Measurements from ENCODE around the gene PTPN23. TPM values are rescaled to one million over a fixed set of nuclear protein-coding genes. Genes with fewer than 3 reads are reported as not detected.

Gene PTPN23
- total and polyA plus RNA-seq, 8 donors, result 8.6 to 120 (median 27.6) TPM

DNA sequence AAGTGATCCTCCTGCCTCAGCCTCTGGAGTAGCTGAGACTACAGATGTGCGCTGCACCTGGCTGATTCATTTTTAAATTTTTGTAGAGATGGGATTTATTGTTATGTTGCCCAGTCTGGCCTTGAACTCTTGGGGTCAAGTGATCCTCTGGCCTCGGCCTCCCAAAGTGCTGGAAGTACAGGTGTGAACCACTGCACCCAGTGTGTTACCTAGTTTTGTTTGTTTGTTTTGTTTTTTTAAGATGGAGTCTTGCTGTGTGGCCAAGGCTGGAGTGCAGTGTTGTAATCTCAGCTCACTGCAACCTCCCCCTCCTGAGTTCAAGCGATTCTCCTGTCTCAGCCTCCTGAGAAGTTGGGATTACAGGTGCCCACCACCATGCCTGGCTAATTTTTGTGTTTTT is 12.1 kb downstream of the PTPN23 start:
- no peak for DNase-seq
- no peak overlapping the region for H3K4me3 ChIP-seq
- TF ChIP-seq POLR2A (IDR thresholded peaks at IDR 0.05), result no peak
- no peak for TF ChIP-seq EP300 (IDR thresholded peaks at IDR 0.05)
- no peak for TF ChIP-seq CTCF (IDR thresholded peaks at IDR 0.05)
- TF ChIP-seq POLR2AphosphoS5 (IDR thresholded peaks at IDR 0.05), result no peak
- H3K27ac ChIP-seq, result no peak overlapping the region
- WGBS, 5 donors, result 93 to 100% (median 97%) methylated on average over 3 of the region's 3 CpGs
- no peaks in the 10 kb centered on the region for H3K9me3 ChIP-seq
- H3K36me3 ChIP-seq, result peaks cover 18 to 45% (median 37%) of the 10 kb centered on the region in 4 donors
- intact Hi-C loops (cut with DNase I; ENCODE audit: low total_unique reads), result no loop called here
- H3K4me1 ChIP-seq, result peaks cover 12 to 52% (median 32%) of the 10 kb centered on the region in 4 donors
- no peaks in the 10 kb centered on the region for H3K27me3 ChIP-seq

- Histone ChIP-seq H3K9me3 (no peaks in the 10 kb centered on the region), H3K27ac (peak overlapping the region in 4 of 5 donors; percentile 25 to 56 (median 40)), H3K4me3 (no peak overlapping the region), H3K27me3 (no peaks in the 10 kb centered on the region), H3K36me3 (peaks cover 13 to 43% (median 35%) of the 10 kb centered on the region in 4 donors), H3K4me1 (peaks cover 19 to 62% (median 39%) of the 10 kb centered on the region in 4 donors)
- peak in 1 of 2 donors; percentile 63 for DNase-seq
- 15 to 40% (median 31%) methylated on average over 8 of the region's 8 CpGs for WGBS, 5 donors
- no peak for TF ChIP-seq EP300 (IDR thresholded peaks at IDR 0.05)
- TF ChIP-seq POLR2AphosphoS5 (IDR thresholded peaks at IDR 0.05), result peak in 1 of 3 donors; percentile 38
- intact Hi-C loops (cut with DNase I; ENCODE audit: low total_unique reads), result no loop called here
These were observed 13.5 kb downstream of the PTPN23 start for GRCh38 chr3:47394140-47394870.

DNA sequence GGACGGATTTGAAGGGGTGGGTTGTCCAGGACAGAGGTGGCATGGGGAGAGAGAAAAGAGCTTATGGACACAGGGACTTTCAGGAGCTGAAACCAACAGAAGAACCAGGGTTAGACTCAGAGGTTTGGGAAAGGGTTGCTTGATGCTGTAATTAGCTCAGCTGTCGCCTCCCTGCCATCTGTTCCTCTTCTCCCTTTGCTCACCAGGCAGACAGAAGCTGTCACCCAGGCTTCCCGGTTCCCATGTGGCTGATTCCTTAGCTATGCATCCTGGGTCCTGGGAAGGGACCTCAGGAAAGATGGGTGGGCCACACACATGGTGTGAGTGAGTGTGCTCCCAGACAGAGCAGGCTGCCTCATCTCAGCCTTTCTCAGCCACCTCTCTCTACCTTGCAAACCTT is 14.1 kb downstream of the PTPN23 start:
- Histone ChIP-seq H3K4me3 (no peak overlapping the region), H3K27me3 (no peaks in the 10 kb centered on the region), H3K36me3 (peaks cover 13 to 46% (median 39%) of the 10 kb centered on the region in 4 donors), H3K27ac (peak overlapping the region in 4 of 5 donors; percentile 25 to 56 (median 40)), H3K9me3 (no peaks in the 10 kb centered on the region), H3K4me1 (peaks cover 19 to 67% (median 43%) of the 10 kb centered on the region in 4 donors)
- WGBS, 5 donors, result 49 to 68% (median 60%) methylated on average over 3 of the region's 3 CpGs
- intact Hi-C loops (cut with DNase I; ENCODE audit: low total_unique reads), result no loop called here
- TF ChIP-seq POLR2AphosphoS5 (IDR thresholded peaks at IDR 0.05) (no peak), EP300 (IDR thresholded peaks at IDR 0.05) (no peak), POLR2A (IDR thresholded peaks at IDR 0.05) (no peak), CTCF (IDR thresholded peaks at IDR 0.05) (no peak)
- peak in 1 of 2 donors; percentile 27 for DNase-seq

DNA sequence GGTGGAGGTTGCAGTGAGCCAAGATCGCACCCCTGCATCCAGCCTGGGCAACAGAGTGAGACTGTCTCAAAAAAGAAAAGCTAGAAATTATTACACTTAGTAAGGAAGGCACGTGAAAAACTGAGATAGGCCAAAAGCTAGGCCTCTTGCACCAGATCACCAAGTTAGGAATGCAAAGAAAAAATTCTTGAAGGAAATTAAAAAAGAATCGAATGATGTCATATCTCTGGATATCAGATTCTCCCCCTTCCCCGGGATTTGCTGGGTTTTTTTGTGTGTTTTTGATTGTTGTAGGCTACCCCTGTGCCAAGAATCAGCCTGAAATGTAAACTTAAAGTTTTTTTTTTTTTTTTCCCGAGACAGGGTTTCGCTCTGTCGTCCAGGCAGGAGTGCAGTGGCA is 17.4 kb downstream of the PTPN23 start:
- intact Hi-C loops (cut with DNase I; ENCODE audit: low total_unique reads), result no loop called here

More for the DNA sequence above, 17.4 kb downstream of the PTPN23 start:
- 36 to 62% (median 45%) methylated on average over 7 of the region's 7 CpGs for WGBS, 5 donors
- Histone ChIP-seq H3K4me1 (peaks cover 19 to 57% (median 39%) of the 10 kb centered on the region in 4 donors), H3K4me3 (no peak overlapping the region), H3K9me3 (no peaks in the 10 kb centered on the region), H3K27me3 (no peaks in the 10 kb centered on the region), H3K36me3 (peaks cover 10 to 70% (median 61%) of the 10 kb centered on the region in 4 donors), H3K27ac (peak overlapping the region in 2 of 5 donors; percentile 51 to 57)
- no peak for DNase-seq
- TF ChIP-seq CTCF (IDR thresholded peaks at IDR 0.05), result no peak
- no peak for TF ChIP-seq POLR2AphosphoS5 (IDR thresholded peaks at IDR 0.05)
- no peak for TF ChIP-seq POLR2A (IDR thresholded peaks at IDR 0.05)
- TF ChIP-seq EP300 (IDR thresholded peaks at IDR 0.05), result no peak
